Gastroesophageal sphincter (tissue), 3 donors: Measurements from ENCODE around the gene PLD5.

Source experiments
- EP300 ChIP-seq: sonication (generic); formaldehyde crosslinking; IDR thresholded peaks from one replicate; pipeline ENCODE4 v1.6.1; 2017; ENCODE audit warnings: antibody characterized with exemption, mild to moderate bottlenecking
- POLR2A ChIP-seq, 2 donors: fragments of 450-650 bp; IDR thresholded peaks; one replicate each; pipeline ENCODE4 v1.6.1; 2017; ENCODE audit warnings: antibody characterized with exemption in 2 of 2, mild to moderate bottlenecking in 2 of 2, moderate library complexity in 1 of 2
- TF ChIP-seq, protein P1 (sequence below), 4 experiments: fragments of 200-600 bp in 2 of 4; fragments of 450-650 bp in 2 of 4; sonication (generic) in 1 of 4; IDR thresholded peaks; one replicate each; pipeline ENCODE4 v1.5.1; 2017 to 2019; ENCODE audit warnings: antibody characterized with exemption in 4 of 4, mild to moderate bottlenecking in 2 of 4, moderate library complexity in 2 of 4

DNA sequence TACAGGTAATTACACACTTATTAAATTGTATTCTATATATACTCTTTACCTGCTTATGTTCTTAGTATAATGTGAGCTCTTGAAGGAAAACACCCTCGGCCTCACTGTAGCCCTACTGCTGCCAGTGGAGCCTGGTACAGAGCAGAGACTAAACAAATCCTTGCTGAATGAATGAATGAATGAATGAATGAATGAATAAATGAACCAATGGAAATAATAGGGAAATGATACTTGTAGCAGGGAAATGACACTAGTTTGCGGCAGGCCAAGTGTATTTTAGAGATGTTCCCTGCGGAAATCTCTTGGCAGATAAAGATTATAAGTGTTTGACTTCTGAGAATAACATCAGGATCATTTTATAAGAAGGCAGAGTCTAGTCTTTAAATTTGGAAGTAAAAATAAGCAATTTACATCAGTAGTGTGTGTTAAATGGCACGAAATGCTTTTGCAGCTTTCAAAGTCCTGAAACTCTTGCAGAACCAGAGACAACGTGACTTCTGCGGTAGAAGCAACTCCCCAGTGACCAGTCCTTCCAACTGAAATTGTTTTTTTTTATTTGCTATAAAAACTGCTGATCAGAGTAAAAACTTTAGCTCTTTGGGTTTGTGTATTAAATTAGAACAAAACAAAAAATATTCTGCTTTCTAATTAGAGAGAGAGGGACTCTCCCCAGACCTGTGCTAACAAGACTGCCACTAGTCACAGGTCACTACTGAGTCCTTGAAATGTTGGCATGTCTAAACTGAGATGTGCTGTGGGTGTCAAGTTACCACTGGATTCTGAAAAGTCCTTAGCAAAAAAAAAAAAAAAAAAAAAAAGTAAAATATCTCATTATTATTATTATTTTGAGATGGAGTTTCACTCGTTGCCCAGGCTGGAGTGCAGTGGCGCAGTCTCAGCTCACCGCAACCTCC, 326.3 kb downstream of the PLD5 start:
- TF ChIP-seq, protein P1, sequence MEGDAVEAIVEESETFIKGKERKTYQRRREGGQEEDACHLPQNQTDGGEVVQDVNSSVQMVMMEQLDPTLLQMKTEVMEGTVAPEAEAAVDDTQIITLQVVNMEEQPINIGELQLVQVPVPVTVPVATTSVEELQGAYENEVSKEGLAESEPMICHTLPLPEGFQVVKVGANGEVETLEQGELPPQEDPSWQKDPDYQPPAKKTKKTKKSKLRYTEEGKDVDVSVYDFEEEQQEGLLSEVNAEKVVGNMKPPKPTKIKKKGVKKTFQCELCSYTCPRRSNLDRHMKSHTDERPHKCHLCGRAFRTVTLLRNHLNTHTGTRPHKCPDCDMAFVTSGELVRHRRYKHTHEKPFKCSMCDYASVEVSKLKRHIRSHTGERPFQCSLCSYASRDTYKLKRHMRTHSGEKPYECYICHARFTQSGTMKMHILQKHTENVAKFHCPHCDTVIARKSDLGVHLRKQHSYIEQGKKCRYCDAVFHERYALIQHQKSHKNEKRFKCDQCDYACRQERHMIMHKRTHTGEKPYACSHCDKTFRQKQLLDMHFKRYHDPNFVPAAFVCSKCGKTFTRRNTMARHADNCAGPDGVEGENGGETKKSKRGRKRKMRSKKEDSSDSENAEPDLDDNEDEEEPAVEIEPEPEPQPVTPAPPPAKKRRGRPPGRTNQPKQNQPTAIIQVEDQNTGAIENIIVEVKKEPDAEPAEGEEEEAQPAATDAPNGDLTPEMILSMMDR (IDR thresholded peaks at IDR 0.05) = no peak
- TF ChIP-seq EP300 (no peak), POLR2A (IDR thresholded peaks at IDR 0.05) (no peak)
